GM21528 (cell line): ENCODE measurements around the gene ECHDC1.
"Not testable (repeated sequence)": the region's sequence is repeated elsewhere in the genome, so short reads cannot be mapped to it uniquely, and the experiment has no call there.

Experiments
- ATAC-seq: cut with Tn5 transposase; IDR thresholded peaks from one replicate; pipeline ENCODE4 v1.9.1; 2021; ENCODE audit warnings: mild to moderate bottlenecking, moderate library complexity; ENCODE audit not compliant: unreplicated experiment, low FRiP score

The ECHDC1 gene

DNA sequence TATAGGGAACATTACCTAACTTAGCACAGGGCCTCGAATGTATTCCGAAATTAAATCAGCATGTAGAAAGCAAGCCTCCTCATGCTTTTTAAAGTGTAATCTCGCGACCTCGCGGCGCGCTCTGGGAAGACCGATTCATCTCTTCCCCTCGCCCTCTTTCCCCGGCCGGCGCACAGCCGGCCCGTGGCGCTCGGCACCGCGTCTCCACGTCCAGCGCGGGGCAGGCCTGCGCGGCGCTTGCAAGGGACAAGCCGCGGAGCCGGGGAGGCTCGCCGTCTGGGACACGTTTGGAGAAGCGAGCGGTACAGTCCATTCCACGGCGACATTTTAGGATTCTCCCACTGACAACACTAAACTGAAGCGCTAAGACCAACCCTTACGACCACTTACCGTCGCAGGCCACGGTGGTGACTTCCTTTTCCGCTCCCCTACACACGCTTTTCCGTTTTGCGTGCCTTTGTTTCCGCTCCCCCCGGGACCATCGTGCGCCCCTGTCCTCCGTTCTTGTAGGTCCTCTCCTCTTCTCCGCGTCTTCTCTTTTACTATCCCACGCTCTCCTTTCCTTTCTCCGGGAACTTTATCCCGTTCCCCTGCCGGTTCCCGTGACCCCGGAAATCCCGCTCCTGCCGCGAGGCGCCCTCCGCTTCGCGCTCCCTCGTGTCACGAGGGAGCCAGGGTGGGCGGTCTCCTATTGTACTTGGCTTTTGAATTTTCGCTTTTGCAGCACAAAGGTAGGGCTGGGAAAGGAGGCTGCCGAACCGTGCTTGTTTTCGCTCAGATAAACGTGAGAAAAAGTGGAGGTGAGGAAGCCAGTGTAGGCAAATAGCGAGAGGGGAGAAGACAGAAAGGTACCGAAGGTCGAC is at the start of gene ECHDC1:
ECHDC1 (minus strand) TSS at position 664 of the 863 bp plus-strand sequence. CDS start 12,581 bp downstream, outside the sequence.
- ATAC-seq = peak; percentile 83

- no peak for ATAC-seq
These were observed 48.9 kb upstream of the ECHDC1 start for GRCh38 chr6:127392301-127392700.

DNA sequence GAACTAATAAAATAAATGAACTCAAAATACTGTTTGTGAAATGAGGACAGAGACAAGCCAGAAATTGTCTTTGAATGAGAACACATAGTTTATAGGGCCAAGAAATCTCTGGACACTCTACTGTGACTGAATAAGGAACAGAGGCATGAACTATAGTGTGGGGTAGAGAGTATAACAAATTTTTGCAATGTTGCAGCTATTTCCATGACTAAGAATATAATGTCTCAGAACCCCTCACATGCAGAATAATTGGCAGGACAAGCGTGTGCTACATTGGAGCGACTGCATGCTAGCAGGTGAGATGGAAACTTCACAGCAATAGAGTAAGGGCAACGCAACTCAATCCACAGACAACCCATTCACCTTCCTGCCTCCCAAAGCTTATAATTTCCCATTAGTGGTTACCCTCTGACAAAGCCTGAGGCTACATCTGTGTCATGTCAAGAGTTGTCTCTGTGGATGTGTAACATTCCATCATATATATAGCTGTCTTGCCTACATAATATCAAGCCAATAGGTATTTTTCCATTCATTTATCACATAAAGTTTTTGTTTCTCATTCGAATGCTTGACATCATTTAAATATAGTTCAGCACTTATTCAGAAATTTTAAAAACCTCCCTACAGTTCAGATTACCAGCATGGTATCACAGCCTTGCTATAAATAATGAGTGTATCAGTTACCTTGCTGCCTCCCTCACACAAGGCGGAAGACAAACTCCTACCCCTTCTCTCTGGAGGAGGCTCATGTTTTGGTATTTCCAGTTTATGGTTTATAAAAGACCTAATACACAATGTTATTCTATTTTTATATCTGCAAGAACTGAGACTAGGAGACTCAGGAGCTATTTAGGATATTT is 47.9 kb upstream of the ECHDC1 start:
- ATAC-seq = no peak

DNA sequence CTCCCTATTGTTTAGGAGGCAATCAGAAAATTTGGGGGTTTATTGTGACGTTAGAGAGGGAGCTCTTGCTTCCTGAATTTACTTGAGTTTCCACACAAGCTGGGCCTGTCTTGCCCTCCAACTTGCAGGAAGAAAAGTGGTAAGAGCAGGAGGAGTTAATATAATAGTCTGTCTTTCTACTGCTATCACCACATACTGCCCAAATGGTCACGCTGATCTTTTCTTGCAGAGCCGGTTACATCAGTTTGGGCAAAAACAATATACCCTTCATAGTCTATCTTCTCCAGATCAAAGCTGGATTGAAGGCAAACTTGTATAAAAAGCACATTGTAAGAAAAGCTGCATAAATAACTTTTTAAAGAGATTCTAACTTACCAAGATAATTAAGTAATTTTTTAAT is 46.3 kb upstream of the ECHDC1 start:
- no peak for ATAC-seq

- ATAC-seq = no peak
These were observed 42.4 kb upstream of the ECHDC1 start for GRCh38 chr6:127385668-127386430.

- not testable (repeated sequence) for ATAC-seq
These were observed 41.4 kb upstream of the ECHDC1 start for GRCh38 chr6:127384848-127385247.

- ATAC-seq = no peak
These were observed 40.6 kb upstream of the ECHDC1 start for GRCh38 chr6:127383988-127384387.

- ATAC-seq = no peak
These were observed 39.0 kb upstream of the ECHDC1 start for GRCh38 chr6:127382413-127382812.

- no peak for ATAC-seq
These were observed 38.0 kb upstream of the ECHDC1 start for GRCh38 chr6:127381384-127381783.

DNA sequence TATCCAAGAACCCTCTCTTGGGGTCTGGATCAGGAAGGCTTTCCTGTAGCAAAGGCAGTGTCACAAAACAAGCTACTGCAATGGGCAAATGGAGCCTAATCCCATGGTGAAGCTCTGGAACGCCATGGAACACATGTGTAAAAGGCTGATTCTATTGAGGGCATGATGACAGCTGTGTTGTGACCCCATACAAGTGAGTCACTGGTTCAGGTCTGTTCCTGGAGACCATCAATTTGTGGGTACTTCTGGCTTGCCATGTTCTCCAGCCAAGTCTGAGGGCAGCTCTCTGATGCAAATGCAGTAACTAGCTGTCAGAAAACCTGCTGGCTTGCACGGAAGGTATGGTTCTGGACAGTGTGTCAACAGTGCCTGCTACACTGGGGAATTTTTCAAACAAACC is 33.3 kb upstream of the ECHDC1 start:
- ATAC-seq = no peak

DNA sequence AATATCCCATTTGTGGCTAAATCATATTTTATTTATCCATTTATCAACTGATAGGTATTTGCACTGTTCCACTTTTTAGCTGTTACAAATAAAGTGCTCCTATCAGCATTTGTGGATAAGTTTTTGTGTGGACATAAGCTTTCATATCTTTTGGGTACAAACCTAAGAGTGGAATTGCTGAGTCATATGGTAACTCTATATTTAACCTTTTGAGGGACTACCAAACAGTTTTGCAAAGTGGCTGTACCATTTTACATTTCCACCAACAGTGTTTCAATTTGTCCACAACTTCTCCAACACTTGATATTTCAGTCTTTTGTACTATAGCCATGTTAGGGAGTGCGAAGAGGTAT is 23.6 kb upstream of the ECHDC1 start:
- ATAC-seq = no peak

DNA sequence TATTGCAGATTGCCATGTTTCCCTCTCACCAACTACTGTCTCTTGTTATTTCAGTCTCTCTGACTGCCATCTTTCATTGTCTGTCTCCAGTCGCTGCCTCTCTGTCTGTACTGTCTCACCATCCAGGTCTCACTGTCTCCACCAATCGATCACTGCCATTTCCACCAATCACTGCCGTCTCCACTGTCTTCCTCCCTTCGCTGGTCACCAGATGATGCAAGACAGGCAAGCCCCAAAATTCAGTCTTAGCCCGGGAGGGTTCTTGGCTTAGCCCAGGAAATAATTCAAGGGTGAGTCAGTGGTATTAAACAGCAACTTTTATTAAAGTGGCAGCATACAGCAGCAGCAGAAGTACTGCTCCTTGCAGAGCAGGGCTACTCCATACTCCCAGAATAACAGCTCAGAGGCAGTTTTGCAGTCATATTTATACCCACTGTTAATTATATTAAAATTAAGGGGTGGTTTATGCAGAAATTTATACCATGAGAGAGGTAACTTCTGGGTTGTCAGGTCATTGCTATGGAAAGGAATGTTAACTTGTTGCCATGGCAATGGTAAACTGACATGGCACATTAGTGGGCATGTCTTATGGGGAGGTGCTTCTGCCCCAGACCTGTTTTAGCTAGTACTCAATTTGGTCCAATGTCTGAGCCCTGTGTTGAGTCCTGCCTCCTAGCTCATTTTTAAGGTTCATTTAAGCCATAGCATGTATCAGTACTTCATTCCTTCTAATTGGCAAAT is 23.0 kb upstream of the ECHDC1 start:
- ATAC-seq = no peak

DNA sequence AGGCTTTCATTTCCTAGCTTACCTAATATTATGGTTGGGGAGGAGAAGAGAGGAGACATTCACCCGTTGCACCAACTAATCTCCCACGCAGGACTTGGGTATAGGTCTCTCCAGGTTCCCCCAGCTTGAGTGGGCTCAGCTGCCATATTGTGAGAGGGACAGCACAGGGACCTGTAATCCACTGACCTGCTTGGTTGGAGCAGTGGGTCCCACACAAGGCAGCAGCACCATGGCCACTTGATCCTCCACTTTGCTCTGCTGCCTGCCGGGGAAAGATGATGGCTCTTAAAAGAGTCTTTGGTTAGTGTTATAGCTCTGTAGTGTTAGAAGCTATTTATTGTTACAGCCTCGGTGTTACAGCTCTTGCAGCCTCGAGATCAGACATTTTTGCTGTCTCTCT is 22.5 kb upstream of the ECHDC1 start:
- ATAC-seq = no peak

GRCh38 chr6:127352524-127352923 is 9.1 kb upstream of the ECHDC1 start:
- ATAC-seq = no peak

DNA sequence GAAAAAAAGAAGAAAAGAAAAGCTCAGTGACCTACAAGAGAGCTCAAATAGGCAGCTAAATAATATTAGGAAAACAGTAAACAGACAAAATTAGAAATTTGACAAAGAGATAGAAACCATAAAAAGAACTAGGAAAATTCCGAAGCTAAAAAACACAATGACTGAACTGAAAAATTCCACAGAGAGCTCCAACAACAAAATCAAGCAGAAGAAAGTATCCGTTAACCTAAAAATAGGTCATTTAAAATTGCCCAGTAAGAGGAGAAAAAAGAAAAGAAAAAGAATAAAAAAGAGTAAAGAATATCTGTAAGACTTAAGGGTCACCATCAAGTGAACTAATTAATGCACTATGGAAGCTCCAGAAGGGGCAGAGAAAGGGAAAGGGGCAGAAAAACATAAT is 6.6 kb upstream of the ECHDC1 start:
- ATAC-seq = no peak

DNA sequence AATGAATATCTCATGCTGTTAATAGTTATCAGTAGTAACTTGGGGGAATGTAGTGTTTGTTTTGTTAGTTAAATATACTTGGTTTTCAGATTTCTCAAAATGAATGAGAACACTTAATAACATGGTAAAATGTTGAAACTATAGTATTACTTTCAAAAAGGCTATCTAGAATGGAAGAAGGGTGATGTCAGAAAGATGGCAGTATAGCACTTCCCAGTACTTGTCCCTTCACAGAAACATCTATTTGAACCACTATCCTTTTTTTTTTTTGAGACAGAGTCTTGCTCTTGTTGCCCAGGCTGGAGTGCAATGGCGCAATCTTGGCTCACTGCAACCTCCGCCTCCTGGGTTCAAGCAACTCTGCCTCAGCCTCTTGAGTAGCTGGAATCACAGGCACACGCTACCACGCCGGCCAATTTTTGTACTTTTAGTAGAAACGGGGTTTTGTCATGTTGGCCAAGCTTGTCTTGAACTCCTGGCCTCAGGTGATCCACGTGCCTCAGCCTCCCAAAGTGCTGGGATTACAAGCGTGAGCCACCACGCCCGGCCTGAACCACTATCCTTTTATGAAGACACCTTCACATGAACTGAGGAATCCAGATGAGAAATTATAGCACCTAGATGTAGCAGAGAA is 4.7 kb upstream of the ECHDC1 start:
- ATAC-seq = no peak

DNA sequence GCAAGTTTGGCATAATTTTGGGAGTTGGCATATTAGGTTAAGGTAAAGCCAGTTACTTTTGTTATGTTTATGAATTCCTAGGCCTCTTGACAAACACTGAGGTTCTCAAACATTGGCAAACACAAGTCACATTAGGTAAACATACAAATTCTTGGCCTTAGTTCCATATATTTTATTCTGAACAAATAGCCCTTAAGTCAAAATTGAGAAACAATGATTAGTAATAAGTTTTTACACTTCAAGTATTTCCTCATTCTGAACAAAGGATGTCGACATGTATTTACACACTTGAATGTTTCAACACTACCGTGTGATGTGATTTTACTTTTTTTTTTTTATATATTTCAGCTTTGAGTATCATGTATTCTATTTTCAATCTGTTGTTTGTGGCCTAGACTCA is 3.8 kb upstream of the ECHDC1 start:
- no peak for ATAC-seq

DNA sequence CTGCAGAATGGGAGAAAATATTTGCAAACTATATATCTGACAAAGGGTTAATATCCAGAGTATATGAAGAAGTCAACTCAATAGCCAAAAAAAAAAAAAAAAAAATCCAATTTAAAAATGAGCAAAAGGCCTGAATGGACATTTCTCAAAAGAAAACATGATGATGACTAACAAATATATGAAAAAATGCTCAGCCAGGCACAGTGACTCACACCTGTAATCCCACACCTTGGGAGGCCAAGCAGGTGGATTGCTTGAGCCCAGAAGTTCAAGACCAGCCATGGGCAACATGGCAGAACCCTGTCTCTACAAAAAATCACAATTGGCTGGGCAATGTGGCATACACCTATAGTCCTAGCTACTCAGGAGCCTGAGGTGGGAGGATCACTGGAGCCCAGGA is 2.1 kb upstream of the ECHDC1 start:
- no peak for ATAC-seq

DNA sequence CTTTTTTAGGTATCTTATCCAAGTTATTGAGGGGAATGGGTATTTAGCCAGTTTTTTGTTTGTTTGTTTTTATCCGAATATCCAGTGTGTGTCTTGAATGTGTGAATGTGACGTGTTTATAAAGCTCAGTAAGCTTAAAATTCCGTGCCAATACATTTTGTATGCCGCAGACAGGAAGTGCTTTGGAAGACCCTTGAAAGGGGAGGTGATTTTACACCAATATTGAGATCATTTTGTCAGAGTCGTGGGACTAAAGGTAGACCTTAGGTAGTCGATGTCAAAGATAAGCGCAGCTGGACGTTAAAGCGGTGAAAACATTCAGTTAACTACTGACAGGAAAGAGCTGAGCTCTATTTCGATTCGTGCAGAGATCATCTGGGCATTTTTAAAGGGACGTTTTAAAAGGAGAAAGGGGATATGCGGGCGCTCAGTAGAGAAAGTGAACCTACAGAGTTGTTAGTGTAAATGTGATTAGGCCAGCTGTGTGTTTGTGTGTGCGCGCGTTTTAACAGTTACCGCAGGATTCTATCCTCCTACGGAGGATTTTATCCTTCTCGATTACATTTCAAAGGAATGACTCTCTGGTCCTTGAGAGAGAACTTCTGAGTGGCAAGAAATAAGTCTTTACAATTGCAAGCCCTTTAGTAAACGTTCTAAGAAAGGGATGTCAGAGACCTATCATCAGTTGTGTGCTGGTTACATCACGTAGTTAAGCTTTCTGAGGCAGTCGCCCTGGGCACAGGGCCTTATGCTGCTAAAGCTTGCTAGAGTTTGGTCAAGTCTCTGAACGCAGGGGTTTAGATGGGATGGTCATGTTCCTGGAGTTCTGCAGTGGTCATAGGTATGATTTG is 625 bp upstream of the ECHDC1 start:
- ATAC-seq = no peak
